ENCODE data around the gene ARRDC3. TPM values are rescaled to one million over a fixed set of nuclear protein-coding genes. Genes with fewer than 3 reads are reported as not detected.
"Not testable (repeated sequence)": the region's sequence is repeated elsewhere in the genome, so short reads cannot be mapped to it uniquely, and the experiment has no call there.

Gene ARRDC3
- total RNA-seq, 1 experiment from 2014 or later, result 46.3 TPM

DNA sequence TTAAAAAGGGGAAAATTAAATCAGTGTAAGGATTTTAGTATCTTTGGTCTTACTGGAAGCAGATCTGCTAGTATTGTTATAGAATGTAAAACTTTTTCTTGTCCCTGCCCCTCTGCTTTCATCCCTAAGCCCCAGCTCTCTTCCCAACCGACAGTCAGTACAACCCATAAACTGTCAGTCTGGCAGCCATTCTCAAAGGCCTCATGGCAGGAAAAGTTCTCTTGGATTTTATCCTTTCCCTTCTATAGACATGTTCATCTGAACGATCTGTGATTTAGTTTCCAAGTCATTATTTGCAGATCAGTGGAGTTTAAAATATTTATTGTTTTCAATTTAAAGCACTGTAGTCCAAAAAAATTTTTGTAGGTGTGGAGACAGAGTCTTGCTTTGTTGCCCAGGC is 39.2 kb downstream of the ARRDC3 start:
- TF ChIP-seq EZH2 (IDR thresholded peaks at IDR 0.05; ENCODE audit: borderline replicate concordance, low read depth, low read length, poor library complexity, severe bottlenecking), result no peak
- H3K36me3 ChIP-seq (ENCODE audit: insufficient read depth, low read length, poor library complexity, severe bottlenecking), result no peaks in the 10 kb centered on the region
- POLR2A ChIA-PET (ENCODE audit: low non-redundant PET), result no interaction called here
- H3K27me3 ChIP-seq (replicated peaks; ENCODE audit: insufficient read depth, low read depth, low read length, poor library complexity), result no peaks in the 10 kb centered on the region
- no TSS peak for BruUV-seq (replicated peaks)
- no peak overlapping the region for H3K4me3 ChIP-seq (ENCODE audit: low read depth, low read length, poor library complexity, severe bottlenecking)
- CTCF ChIA-PET, result no interaction called here
- H3K4me1 ChIP-seq (ENCODE audit: insufficient read depth, low read length, poor library complexity, severe bottlenecking), result no peaks in the 10 kb centered on the region
- no peak overlapping the region for H3K27ac ChIP-seq (ENCODE audit: low read depth, low read length, poor library complexity, severe bottlenecking)
- DNase-seq (ENCODE audit: low spot score), result no peak
- H3K9me3 ChIP-seq (ENCODE audit: low read depth, low read length, poor library complexity, severe bottlenecking), result no peaks in the 10 kb centered on the region
- intact Hi-C loops (cut with micrococcal nuclease; ENCODE audit: unreplicated experiment), result no loop called here

DNA sequence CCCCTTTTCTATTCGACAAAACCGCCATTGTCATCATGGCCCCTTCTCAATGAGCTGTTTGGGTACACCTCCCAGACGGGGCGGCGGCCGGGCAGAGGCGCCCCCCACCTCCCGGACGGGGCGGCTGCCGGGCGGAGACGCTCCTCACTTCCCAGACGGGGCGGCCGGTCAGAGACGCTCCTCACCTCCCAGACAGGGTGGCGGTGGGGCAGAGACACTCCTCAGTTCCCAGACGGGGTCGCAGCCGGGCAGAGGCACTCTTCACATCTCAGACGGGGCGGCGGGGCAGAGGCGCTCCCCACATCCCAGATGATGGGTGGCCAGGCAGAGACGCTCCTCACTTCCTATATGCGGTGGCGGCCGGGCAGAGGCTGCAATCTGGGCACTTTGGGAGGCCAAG is 40.2 kb downstream of the ARRDC3 start:
- H3K27me3 ChIP-seq (replicated peaks; ENCODE audit: insufficient read depth, low read depth, low read length, poor library complexity); BruUV-seq (replicated peaks); H3K27ac ChIP-seq (ENCODE audit: low read depth, low read length, poor library complexity, severe bottlenecking); CTCF ChIA-PET; H3K4me1 ChIP-seq (ENCODE audit: insufficient read depth, low read length, poor library complexity, severe bottlenecking); DNase-seq (ENCODE audit: low spot score); H3K36me3 ChIP-seq (ENCODE audit: insufficient read depth, low read length, poor library complexity, severe bottlenecking); H3K4me3 ChIP-seq (ENCODE audit: low read depth, low read length, poor library complexity, severe bottlenecking); POLR2A ChIA-PET (ENCODE audit: low non-redundant PET); H3K9me3 ChIP-seq (ENCODE audit: low read depth, low read length, poor library complexity, severe bottlenecking); intact Hi-C loops (cut with micrococcal nuclease; ENCODE audit: unreplicated experiment): not testable (repeated sequence)

DNA sequence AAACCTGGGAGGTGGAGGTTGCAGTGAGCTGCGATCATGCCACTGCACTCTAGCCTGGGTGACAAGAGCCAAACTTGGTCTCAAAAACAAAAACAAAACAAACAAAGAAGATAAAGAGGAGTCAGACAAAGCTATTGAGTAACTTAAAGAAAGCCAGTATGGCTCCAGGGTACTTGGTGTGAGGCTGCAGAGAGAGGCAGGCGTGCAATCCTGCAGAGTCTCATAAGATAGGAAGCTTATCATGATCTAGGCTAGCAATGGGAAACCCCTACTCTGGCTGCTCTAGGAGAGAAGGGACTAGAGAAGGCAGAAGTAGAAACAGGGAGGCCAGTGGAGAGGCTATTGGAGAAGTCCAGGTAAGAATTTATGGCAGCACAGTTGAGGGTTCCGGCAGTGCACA is 42.0 kb downstream of the ARRDC3 start:
- ChIA-PET POLR2A (ENCODE audit: low non-redundant PET) (no interaction called here), CTCF (interaction anchor here (0.6 kb wide), 1 partner anchor 109 kb away, joined by 3 read pairs; no protein-coding TSS in a partner anchor)
- intact Hi-C loops (cut with micrococcal nuclease; ENCODE audit: unreplicated experiment), result no loop called here
- H3K36me3 ChIP-seq (ENCODE audit: insufficient read depth, low read length, poor library complexity, severe bottlenecking), result no peaks in the 10 kb centered on the region
- DNase-seq (ENCODE audit: low spot score), result no peak
- no peak overlapping the region for H3K27ac ChIP-seq (ENCODE audit: low read depth, low read length, poor library complexity, severe bottlenecking)
- no peak for TF ChIP-seq EZH2 (IDR thresholded peaks at IDR 0.05; ENCODE audit: borderline replicate concordance, low read depth, low read length, poor library complexity, severe bottlenecking)
- TF ChIP-seq, protein P1, sequence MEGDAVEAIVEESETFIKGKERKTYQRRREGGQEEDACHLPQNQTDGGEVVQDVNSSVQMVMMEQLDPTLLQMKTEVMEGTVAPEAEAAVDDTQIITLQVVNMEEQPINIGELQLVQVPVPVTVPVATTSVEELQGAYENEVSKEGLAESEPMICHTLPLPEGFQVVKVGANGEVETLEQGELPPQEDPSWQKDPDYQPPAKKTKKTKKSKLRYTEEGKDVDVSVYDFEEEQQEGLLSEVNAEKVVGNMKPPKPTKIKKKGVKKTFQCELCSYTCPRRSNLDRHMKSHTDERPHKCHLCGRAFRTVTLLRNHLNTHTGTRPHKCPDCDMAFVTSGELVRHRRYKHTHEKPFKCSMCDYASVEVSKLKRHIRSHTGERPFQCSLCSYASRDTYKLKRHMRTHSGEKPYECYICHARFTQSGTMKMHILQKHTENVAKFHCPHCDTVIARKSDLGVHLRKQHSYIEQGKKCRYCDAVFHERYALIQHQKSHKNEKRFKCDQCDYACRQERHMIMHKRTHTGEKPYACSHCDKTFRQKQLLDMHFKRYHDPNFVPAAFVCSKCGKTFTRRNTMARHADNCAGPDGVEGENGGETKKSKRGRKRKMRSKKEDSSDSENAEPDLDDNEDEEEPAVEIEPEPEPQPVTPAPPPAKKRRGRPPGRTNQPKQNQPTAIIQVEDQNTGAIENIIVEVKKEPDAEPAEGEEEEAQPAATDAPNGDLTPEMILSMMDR (conservative IDR thresholded peaks at IDR 0.05; ENCODE audit: low read depth, low read length), result no peak
- no TSS peak for BruUV-seq (replicated peaks)
- H3K4me3 ChIP-seq (ENCODE audit: low read depth, low read length, poor library complexity, severe bottlenecking), result no peak overlapping the region
- H3K9me3 ChIP-seq (ENCODE audit: low read depth, low read length, poor library complexity, severe bottlenecking), result no peaks in the 10 kb centered on the region
- no peaks in the 10 kb centered on the region for H3K27me3 ChIP-seq (replicated peaks; ENCODE audit: insufficient read depth, low read depth, low read length, poor library complexity)
- H3K4me1 ChIP-seq (ENCODE audit: insufficient read depth, low read length, poor library complexity, severe bottlenecking), result no peaks in the 10 kb centered on the region

DNA sequence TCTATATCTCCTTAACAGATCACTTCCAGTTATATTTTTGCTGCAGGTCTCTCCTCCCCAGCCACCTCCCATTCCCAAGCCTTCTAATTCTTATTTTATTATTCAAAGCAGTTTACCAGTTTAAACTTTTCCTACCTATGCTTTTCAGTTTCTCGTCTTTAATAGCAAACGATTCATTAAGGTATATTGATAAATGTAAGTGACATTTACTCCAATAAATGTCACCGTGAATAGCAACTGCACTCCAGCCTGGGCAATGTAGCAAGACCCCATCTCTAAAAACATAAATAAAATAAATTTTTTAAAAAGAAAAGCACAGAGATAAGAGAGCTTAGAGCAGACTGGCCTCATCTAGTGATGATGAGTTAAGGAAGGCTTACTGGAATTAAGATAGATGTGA is 42.6 kb downstream of the ARRDC3 start:
- no peak for DNase-seq (ENCODE audit: low spot score)
- POLR2A ChIA-PET (ENCODE audit: low non-redundant PET), result no interaction called here
- CTCF ChIA-PET, result no interaction called here
- H3K36me3 ChIP-seq (ENCODE audit: insufficient read depth, low read length, poor library complexity, severe bottlenecking), result no peaks in the 10 kb centered on the region
- H3K4me1 ChIP-seq (ENCODE audit: insufficient read depth, low read length, poor library complexity, severe bottlenecking), result no peaks in the 10 kb centered on the region
- no TSS peak for BruUV-seq (replicated peaks)
- TF ChIP-seq, protein P1 (conservative IDR thresholded peaks at IDR 0.05; ENCODE audit: low read depth, low read length), result no peak
- no peak for TF ChIP-seq EZH2 (IDR thresholded peaks at IDR 0.05; ENCODE audit: borderline replicate concordance, low read depth, low read length, poor library complexity, severe bottlenecking)
- intact Hi-C loops (cut with micrococcal nuclease; ENCODE audit: unreplicated experiment), result no loop called here
- no peaks in the 10 kb centered on the region for H3K27me3 ChIP-seq (replicated peaks; ENCODE audit: insufficient read depth, low read depth, low read length, poor library complexity)
- no peaks in the 10 kb centered on the region for H3K9me3 ChIP-seq (ENCODE audit: low read depth, low read length, poor library complexity, severe bottlenecking)
- H3K27ac ChIP-seq (ENCODE audit: low read depth, low read length, poor library complexity, severe bottlenecking), result no peak overlapping the region
- no peak overlapping the region for H3K4me3 ChIP-seq (ENCODE audit: low read depth, low read length, poor library complexity, severe bottlenecking)
